Suprapubic skin (tissue), 3 donors: Measurements from ENCODE around the gene ZNF614.

Source experiments
- EP300 ChIP-seq: sonication (generic); formaldehyde crosslinking; IDR thresholded peaks from one replicate; pipeline ENCODE4 v1.6.1; 2017; ENCODE audit warnings: antibody characterized with exemption
- POLR2A ChIP-seq, 2 donors: fragments of 450-650 bp; IDR thresholded peaks; one replicate each; pipeline ENCODE4 v1.6.1; 2017; ENCODE audit warnings: antibody characterized with exemption in 2 of 2, mild to moderate bottlenecking in 2 of 2, moderate library complexity in 2 of 2
- TF ChIP-seq, protein P1 (sequence below), 2 donors: fragments of 200-600 bp in 1 of 2; fragments of 450-650 bp in 1 of 2; sonication (generic) in 1 of 2; IDR thresholded peaks; one replicate each; pipeline ENCODE4 v1.5.1; 2016 to 2019; ENCODE audit warnings: antibody characterized with exemption in 2 of 2, mild to moderate bottlenecking in 1 of 2, moderate library complexity in 1 of 2

DNA sequence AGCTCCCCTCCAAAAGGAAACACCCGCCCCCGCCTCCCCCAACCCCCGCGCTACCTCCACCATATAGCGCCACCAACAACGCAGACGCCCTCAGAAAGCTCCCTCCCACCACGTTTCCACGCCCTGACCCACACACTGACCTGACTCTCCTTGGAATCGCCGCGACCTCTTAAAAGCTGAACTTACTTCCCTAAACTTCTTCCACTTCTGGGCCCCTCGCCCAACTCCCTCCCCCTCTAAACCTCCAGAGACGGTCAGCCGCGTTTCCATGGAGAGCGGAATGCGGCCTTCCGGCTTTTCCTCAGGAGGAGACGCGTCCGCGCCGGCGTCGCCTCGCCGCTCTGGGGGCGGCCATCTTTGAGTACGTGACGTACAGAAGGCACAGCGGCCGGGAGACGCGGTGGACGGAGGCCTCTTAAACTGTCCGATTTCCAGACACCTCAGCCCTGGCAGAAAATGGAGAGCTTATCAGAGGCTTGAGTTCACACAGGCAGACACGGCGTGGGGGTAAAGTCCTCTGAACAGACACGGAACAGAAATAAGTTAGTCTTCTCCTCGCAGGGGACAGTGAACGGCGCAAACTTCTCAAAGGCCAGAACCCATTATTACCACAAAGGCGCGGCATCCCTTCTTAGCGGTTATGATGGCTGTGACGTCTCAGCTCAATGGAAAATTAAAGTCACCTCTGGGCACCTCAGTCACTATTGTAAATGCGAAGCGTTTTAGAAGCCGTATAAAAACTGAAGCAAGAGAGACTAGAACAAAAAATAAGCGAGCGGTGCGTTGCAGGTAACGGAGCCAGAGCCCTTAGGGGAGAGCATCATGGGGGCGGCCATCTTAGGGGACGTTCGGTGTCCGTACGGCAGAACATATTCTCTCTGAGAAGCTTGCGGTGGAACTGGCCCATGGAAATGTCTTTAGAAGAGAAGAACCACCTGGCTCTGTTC lies 20.6 kb upstream of the ZNF614 start, which contains the start of gene ZNF432:
- TF ChIP-seq, protein P1, sequence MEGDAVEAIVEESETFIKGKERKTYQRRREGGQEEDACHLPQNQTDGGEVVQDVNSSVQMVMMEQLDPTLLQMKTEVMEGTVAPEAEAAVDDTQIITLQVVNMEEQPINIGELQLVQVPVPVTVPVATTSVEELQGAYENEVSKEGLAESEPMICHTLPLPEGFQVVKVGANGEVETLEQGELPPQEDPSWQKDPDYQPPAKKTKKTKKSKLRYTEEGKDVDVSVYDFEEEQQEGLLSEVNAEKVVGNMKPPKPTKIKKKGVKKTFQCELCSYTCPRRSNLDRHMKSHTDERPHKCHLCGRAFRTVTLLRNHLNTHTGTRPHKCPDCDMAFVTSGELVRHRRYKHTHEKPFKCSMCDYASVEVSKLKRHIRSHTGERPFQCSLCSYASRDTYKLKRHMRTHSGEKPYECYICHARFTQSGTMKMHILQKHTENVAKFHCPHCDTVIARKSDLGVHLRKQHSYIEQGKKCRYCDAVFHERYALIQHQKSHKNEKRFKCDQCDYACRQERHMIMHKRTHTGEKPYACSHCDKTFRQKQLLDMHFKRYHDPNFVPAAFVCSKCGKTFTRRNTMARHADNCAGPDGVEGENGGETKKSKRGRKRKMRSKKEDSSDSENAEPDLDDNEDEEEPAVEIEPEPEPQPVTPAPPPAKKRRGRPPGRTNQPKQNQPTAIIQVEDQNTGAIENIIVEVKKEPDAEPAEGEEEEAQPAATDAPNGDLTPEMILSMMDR (IDR thresholded peaks at IDR 0.05) = no peak
- TF ChIP-seq POLR2A (IDR thresholded peaks at IDR 0.05) = no peak
- TF ChIP-seq EP300 = no peak
